ENCODE data around the gene KLK11.

The KLK11 gene

DNA sequence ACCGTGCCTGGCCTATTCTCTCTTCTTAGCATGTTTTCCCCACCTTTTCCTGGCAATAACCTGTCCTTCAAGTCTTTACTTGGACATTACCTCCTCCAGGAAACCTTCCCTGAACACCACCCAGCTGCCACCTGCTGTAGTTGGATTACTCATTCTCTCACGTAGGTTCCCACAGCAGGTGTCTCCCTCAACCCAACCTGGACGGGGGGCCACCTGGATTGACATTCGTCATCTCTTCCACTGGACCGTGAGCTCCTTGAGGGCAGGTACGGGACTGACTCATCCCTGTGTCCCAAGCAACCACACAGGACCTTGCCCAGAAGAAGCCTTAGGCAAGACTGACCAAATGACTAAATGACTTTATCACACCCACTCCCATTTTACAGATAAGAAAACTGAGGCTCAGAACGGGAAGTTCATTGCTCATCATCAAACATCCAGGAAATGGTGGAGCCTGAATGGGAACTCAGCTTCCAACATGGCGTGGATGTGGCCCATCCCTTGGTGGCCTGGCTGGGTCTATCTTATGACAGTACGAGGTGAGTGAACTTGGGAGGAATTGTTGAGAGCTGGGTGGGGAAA is 53.5 kb downstream of the KLK11 start:
- no peak for DNase-seq (ENCODE audit: low read depth)
- TF ChIP-seq, protein P1, sequence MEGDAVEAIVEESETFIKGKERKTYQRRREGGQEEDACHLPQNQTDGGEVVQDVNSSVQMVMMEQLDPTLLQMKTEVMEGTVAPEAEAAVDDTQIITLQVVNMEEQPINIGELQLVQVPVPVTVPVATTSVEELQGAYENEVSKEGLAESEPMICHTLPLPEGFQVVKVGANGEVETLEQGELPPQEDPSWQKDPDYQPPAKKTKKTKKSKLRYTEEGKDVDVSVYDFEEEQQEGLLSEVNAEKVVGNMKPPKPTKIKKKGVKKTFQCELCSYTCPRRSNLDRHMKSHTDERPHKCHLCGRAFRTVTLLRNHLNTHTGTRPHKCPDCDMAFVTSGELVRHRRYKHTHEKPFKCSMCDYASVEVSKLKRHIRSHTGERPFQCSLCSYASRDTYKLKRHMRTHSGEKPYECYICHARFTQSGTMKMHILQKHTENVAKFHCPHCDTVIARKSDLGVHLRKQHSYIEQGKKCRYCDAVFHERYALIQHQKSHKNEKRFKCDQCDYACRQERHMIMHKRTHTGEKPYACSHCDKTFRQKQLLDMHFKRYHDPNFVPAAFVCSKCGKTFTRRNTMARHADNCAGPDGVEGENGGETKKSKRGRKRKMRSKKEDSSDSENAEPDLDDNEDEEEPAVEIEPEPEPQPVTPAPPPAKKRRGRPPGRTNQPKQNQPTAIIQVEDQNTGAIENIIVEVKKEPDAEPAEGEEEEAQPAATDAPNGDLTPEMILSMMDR (IDR thresholded peaks at IDR 0.05; ENCODE audit: control insufficient read depth, insufficient read depth, low read depth, low read length, missing control alignments): no peak
- H3K4me3 ChIP-seq (ENCODE audit: control insufficient read depth, low read depth, low read length): no peak overlapping the region
